GM18858 (cell line): ENCODE measurements around the gene HESX1.

Source experiments
- ATAC-seq: cut with Tn5 transposase; IDR thresholded peaks from one replicate; pipeline ENCODE4 v1.9.1; 2021; ENCODE audit not compliant: unreplicated experiment

Gene HESX1

DNA sequence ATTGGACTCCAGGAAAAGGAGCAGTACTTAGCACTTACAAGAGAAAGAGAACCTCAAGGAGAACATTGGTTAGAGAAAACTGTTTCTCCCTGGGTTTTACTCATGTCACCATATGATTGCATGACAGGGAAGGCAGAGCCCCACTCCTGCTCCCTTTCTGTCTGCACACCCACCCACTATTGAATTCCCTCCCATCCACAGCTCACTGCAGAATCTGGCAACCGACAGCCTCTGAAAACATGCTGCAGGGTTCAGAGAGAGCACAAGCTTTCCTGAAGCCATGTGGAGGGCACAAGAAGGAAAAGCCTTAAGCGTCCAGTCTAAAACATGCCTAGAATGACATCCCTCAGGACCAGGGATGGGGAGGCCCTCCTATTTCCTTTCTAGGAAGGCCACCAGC, 31.6 kb downstream of the HESX1 start:
- no peak for ATAC-seq

DNA sequence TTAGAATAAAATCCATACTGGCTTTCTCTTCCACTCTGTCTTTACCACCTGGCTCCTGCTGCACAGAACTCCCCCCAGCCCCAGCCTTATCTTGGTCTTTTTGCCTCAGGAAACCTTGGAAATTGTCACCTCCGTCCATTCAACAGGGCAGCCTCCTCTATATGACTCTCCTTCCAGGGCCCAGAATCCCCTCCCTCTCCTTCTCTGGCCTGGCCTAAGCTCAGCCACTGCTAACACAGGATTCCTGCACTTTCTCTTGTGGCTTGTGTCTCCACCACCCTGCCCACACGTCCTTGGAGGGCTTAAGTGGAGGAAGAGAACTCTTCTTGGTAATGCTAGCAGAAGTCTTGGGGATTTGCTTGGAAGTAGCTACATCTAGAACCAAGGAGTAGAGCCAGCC, 33.1 kb downstream of the HESX1 start:
- ATAC-seq, result no peak

DNA sequence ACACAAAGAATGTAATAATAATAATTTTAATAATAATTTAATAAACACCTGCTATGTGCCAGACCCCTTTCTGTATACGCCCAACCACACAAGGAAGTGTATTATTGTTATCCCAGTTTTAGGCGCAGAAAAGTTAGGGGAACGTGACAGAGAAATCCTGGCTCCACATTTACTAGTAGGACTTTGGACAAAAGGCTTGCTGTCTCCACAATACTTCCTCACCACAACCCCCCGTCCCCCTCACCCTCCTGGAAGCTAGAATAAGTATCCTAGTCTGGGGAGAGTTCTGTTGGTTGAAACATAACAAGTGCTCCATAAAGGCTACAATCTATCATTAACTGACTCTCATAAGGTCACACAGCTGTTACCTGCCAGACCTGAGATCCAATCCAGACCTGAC, 34.1 kb downstream of the HESX1 start:
- no peak for ATAC-seq

DNA sequence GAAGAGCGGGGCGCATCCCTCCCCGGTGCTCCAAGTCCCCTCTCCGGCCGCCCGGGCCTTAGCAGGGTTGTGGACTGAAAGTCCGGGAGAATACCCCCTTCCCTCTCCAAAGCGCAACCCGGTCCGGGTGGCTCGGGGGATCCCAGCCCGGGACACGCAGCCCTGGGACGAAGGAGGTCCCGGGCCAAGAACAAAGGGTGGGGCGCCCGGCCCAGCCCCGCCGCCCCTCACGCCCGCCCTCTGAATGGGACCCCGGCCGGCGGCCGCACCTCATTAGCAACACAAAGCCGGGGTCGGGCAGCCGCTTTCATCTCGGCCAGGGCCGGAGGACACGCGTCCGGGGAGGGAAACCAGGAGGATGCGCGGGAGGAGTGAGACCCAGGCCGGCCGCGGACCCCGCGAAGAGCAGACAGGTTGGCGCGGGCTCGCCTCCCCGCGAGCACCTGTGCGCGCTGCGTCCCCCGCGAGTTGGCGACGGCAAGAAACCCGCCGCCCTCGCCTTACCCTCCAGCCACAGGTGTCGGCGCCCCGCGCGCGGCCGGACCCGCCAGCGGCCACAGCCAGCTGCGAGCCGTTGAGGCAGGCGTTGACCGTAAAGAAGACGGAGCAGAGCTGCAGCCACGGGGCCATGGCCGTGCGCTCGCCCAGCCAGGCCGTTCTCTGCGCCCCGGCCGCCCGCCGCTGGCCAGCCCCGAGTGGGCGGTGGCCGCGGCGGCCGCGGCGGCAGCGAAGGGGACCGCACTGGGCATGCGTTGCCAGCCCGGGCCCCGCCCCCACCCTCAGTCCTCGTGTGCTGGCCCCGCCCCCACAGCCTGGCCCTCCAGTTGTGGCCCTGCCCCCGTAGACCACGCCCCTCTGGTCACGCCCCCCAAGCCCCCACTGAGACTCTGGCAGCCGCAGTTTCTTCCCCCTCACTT, 34.9 kb downstream of the HESX1 start, which contains the start of gene IL17RD:
IL17RD (minus strand) TSS at position 697 of the 917 bp plus-strand sequence; CDS start at position 630, 67 bp downstream.
- no peak for ATAC-seq

DNA sequence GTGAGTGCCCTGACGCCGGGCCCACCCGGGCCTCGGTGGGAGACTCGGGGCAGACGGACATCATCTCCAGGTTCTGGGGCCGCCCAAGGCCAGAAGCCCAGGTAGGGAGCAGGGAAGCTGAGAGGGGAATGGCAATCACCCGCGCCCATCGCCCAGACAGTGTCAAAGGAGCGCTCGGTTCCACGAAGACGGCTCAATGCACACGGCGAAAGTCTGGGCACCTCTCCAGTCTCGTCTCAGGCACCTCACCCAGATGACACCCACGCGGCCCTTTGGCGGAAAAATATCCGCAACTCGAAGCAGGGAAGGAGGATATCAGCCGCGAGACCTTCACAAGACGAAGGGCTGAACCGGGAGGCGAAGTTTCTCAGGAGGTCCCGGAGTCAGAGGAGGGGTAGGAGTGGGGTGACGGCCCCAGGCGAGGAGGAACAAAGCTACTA, 35.5 kb downstream of the HESX1 start:
- no peak for ATAC-seq

DNA sequence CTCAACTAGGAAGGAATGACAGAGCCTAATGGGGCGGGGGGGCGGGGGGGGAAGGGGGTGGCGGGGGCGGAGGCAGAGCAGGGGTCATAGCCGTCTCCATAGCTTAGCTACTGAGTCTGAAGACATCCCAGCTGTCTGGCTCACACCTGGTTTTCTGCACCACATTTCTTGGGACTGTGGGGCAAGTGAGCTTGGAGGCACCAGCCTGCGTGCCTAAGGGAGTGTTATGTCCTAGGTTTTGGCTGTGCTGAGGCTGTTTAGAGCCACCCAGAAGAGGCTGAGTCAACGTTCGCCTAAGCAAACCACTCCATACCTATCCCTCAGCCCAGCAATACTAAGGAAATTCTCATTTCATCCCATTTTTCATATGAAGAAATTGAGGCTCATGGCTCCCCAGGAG, 36.0 kb downstream of the HESX1 start:
- no peak for ATAC-seq

DNA sequence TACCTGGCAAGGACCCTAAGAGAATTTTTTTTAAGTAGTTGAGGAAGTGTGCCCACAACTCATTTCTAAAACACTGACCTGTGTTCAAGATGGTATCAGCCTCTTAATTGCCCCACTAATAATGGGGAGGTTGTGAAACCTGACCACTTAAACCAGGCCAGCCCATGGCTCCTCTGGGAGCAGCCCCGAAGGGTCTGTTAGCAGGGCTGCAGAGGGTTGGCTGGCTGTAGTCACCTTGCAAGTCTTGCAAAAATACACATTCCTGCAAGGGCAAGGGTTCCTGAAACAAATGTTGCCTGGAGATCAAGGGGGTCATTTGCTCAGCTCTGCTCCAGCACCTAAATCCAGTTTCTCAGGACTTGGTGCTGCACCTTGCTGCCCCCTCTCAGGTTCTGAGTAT, 37.9 kb downstream of the HESX1 start:
- no peak for ATAC-seq

DNA sequence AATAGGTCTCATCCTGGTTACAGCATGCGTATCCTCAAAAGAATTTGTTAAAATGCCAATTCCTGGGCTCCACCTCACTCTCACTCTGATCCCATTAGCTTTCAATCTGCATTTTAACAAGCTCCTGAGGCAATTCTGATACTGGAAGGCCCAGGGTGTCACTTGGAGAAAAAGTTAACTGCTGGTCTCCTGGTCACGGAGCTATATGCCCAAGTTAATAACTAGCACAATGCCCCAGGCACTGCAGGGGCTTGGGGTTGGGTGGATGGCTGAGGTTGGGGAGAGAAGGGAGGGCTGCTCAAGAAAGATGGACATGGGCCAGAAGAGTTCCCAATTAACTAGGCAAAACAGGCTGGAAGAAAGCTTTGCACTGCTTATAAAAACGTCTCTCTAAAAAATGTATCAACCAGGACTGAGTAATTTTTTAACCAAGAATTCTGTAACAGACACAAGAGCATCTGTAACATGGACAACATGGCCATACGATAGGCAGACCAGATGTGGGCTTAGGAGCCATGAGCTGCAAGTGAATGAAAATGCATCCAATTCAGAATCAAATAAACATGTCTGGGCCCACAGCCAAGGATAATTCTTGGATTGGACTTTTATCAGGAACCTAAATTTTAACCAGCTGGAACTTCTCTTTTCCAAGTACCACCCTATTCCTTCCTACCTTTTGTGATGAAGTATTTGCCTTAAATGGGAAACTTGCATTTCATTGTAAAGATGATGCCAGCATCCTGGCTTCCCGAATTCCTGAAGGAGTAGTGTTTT, 38.8 kb downstream of the HESX1 start:
- ATAC-seq, result no peak

DNA sequence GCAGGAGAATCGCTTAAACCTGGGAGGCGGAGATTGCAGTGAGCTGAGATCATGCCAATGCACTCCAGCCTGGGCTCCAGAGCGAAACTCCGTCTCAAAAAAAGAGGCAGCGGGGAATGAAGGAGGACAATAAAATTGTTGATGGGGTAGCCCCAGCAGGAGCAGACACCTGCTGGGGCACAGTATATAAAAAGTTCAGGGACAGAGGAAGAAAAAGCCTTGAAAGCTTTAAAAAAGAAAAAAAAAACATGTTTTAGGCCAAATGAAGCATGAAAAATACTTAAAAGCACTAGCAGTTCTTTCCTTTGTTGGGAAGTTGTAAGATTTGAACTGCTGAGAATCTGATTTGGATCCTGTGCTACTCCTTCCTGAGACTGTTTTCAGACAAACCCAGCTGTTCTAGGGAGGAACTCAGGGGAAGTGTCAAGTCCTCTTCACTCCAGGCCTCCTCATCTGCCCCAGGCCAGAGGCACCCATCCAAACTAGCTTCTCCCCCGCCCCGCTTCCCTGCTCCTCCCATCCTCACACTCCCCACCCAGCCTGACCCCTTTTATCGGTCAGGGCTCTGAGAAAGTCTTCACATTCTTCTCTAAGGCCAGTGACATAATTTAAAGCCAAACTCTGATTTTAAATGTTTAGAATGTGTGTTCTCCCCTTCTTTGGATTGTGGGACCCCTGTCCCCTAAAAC, 39.6 kb downstream of the HESX1 start:
- ATAC-seq, result no peak

DNA sequence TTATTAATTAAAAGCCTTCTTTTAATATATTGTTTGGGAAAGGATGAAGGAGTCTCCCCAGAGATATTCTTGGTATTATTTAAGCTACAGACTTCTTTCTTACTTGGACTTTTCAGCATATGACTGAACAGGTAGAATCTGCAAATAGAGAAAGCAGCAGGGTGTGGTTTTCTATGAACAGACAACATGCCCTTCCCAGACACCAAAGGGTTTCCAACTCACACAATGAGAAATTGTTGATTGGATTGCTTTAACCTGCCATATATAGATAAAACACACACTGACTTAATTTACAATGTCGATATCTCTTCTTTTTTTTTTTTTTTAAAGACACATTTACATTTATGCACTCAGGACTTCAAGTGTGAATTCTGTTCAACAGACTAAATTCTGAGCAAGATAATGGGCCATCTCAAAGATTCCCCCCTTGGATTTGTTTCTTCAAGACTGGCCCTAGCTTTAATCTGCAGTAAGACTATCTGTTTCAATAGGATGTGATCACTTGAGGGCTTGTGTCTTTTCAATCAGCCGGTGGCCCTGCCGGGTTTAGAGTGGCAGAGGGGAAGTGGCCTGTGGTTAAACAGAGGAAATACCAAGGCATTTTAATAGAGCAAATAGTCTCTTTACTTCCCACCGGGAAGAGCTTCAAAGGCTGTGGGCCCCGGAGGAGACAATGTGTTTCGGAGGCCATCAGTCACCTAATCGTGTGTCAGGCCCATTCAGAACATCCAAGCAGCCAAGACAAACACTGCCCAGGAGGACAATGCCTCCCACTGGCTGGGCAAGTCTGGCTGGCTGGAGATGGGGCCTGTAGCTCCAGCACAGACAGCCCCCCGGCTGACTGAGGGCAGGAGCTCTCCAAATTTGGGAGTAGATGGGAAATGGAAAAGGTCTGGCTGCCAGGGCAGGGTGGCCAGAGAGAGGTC, 40.7 kb downstream of the HESX1 start:
- ATAC-seq, result no peak

DNA sequence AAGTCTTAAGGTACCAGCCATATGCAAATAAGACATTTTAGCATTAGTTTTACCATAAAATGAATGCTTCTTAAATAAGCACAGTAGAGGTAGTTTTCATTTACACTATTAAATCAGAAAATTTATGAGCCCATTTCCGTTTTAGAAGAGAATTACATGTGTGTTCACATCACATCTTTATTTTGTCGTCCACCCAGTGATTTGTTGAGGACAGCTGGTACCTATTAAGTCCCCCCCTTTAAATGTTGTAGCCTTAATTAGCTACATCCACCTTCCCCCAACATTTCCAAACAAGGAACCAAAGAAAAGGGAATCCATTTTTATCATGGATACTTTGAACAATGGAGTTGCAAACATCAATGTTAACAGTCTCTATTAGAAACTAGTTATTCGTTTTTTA, 41.5 kb downstream of the HESX1 start:
- ATAC-seq, result no peak

DNA sequence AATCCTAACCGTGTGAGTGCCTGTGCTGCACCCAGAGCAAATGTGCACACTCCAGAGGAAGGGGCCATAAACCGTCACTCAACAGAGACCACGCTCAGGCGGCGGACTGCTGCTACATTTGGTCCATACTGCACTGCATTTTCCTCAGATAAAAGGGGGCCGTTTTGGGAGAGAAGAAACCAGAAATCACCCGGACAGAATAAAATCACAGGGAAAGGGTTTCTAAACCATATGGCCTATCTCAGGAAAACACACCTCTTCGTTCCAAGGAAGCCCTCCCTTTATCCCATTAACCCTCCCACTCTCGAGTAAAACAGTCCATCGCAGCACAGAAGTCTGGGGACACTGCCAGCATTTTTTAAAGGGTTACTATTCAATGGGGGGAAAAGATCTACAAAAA, 42.2 kb downstream of the HESX1 start:
- no peak for ATAC-seq

DNA sequence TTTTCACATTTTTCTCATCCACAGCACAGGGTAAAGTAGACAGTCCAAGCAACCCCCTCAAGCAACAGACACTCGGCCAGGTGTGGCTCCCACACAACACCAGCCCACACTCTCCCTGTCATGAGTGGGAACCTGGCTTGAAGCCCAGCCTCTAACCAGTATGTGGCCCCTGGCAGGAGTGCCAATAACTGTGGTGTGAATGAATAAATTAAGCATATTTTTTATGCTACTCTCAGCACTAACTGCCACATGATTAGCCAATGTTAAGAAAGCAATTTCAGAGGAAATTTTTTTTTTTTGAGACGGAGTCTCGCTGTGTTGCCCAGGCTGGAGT, 44.5 kb downstream of the HESX1 start:
- ATAC-seq, result no peak

DNA sequence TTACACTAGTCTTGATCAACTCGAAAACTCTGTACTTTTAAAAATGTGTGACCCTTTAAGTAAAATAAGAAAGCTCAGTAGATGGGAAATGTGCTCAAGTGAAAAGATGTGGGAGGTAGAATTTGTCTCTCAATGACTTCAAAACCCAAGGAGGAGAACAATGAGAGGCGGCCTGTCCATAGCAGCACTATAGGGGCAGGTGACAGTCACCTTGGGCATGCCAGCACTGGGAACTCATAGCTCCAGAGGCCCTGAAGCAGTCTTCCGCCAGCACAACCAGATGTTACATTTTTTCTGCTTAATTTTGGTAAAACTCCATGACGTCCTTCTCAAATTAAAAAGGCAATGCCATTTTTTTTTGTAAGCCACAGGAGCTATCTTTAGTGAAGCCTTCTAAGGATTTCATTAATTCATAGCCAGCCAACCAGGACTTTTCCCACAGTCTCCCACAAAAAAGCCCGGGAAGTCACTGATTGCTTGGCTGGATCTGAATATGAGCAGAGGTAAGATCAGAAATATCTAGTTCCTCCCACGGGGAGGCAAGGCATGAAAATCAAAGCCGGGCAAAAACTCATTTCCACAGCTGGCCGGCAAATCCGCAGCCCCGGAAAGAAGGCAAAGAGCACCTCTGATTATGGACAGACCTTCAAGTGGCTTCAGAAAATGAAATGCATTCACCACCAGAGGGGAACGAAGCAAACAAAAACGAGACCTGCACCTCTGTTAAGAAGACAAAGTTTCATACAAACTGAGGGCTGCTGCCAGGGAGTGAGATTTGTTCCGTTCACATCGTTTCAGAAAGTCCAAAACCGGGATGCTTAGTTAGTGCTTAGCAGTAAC, 45.1 kb downstream of the HESX1 start:
- ATAC-seq, result no peak

DNA sequence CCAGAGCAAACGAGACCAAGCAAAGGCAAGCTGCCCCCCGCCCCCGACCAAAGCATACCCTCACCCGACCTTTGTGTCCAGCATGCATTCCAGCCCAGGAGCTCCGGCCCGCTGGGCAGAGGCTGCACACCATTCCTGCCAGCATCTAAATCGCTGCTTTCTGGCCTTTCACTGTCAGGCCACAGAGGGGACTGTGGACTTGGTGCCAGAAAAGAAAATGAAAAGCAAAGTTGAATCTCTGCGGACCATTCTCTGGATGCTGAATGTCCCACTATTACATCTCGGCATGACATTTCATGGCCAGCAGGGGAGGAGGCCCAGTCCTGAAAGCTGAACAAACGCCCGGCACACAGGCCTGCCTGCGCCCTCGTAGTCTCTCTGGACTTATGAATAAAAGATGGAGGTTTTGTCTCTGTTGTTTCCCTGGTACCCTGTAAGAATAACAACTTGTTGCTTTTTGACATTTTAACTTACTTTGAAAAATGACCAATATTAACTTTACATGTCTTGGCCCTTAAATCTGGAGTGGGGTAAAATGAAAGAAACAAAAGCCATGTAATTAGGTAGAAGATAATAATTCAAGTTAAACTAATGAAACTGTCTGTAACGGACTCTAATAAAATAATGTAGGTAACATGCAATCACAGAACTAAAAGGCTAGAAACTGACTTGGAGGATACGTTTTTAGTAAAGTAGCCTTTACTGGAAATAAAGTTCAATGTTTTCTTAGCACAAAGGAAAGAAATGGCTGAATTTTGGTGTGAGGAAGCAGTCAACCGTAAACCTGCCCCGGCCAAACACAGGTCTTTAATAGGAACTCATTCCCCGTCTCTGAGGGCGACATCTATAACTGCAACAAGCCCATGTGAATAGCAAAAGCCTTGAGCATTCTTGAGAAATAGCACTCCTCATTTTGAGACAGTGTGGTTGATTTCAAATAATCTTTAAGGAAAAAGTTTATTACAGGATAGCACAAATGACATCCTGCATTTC, 47.3 kb downstream of the HESX1 start:
- no peak for ATAC-seq

DNA sequence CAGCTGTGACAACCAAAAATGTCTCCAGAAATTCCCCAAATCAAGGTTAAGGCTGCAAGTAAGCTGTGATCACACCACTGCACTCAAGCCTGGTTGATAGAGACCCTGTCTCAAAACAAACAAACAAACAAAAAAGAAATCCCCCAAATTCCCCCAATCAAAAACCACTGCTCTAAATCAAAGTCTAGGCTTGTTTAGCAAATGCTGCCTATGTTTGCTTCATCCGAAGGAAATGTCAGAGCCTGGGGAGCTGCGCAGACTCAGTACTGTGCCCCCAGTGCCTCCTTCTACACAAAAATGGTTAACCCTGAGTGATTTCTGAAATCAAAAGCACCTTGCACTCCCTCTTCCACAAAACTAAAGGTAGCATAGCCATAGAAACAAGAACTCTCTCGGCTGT, 48.0 kb downstream of the HESX1 start:
- ATAC-seq, result no peak

DNA sequence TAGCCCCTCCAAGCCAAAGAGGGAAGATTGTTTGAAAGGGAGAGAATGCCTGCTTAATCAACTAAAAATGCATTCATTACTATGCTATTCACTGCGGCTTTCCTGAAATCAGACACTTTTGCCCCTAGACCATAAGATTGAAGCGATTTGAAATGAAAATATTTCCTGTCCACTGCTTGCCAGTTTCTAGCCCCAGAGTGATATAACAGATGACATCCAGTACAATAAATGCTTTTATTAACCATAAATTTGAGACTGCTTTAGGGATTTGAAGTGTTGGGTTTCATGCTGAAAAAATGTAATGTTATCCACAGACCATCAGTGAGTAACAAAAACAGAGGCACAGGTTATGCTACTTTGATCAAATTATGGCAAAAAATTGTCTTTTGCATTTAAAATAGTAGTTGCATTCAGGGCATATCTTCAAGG, 48.7 kb downstream of the HESX1 start:
- no peak for ATAC-seq

DNA sequence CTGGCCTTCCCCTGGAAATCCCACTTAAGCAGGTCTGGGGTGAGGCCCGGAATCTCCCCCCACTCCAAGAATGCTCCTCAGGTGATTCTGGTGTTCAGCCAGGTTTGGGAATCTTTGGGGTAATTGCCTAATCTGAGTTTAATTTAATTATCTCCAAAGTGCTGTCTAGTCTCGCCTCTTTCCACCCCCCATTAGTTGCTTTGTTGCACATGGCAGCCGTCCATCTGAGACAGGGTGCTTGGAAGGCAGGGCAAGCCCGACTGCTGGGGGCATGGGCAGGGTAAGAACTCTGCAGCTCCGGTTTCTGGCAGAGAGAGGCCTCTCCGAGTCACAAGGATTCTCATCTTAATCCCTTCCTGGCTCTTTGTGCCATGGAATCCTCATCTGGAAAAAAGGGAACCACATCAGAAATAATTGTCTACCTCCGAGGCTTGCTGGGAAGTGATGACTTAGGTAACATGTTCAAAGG, 49.6 kb downstream of the HESX1 start:
- ATAC-seq, result no peak
